ENCODE results near the gene SLC29A4.

GRCh38 chr7:5345671-5346070 is 62.9 kb downstream of the SLC29A4 start:
- no peak for TF ChIP-seq CTCF (IDR thresholded peaks at IDR 0.05; ENCODE audit: low read length)
- TF ChIP-seq EZH2 (IDR thresholded peaks at IDR 0.05; ENCODE audit: borderline replicate concordance, low read length): no peak

Measured in OCI-LY1 (cell line).